Muscle of arm (tissue), 14 donors: ENCODE data around the gene EDN1. TPM values are rescaled to one million over a fixed set of nuclear protein-coding genes. Genes with fewer than 3 reads are reported as not detected.
A peak's percentile ranks its signal among the peaks of the same experiment; 100 is the strongest.

Experiments
- DNase-seq: peaks from one replicate; pipeline ENCODE4 v3.0.0-alpha.2; 2013
- long read RNA-seq, 11 donors: transcript quantifications; one replicate each; lab custom pipeline, GENCODE V29; 2026
- polyA plus RNA-seq, 12 donors: library from polyadenylated mRNA; unstranded; fragments of 120-200 nt; gene quantifications; one replicate each; pipeline ENCODE4 v1.2.1, GENCODE V29; 2013; ENCODE audit not compliant: insufficient read length in 12 of 12

EDN1 gene
- polyA plus RNA-seq: 10 to 100 TPM in 2 of 12 donors, 1 to 10 TPM in 9, not detected in 1; 1.6 to 13.8 (median 3.8) TPM
- long read RNA-seq, donor 1, transcript EDN1-201 (5 exons, 2,033 nt): major isoform, 11 of 11 reads
- long read RNA-seq, donor 1, partial matches to known transcripts: 0 of 11 reads
- long read RNA-seq, donor 1, other reads (novel, unspliced or antisense): 0 of 11 reads
- long read RNA-seq, donor 2, partial matches to known transcripts: 0 of 1 reads
- long read RNA-seq, donor 2, other reads (novel, unspliced or antisense): 0 of 1 reads
- long read RNA-seq, donor 3: 0 reads
- long read RNA-seq, donor 4: 0 reads
- long read RNA-seq, donor 5, partial matches to known transcripts: 0 of 1 reads
- long read RNA-seq, donor 5, other reads (novel, unspliced or antisense): 0 of 1 reads
- long read RNA-seq, donor 6: 0 reads
- long read RNA-seq, donor 7: 0 reads
- long read RNA-seq, donor 8, partial matches to known transcripts: 0 of 2 reads
- long read RNA-seq, donor 8, other reads (novel, unspliced or antisense): 0 of 2 reads
- long read RNA-seq, donor 9, partial matches to known transcripts: 0 of 2 reads
- long read RNA-seq, donor 9, other reads (novel, unspliced or antisense): 0 of 2 reads
- long read RNA-seq, donor 10, partial matches to known transcripts: 0 of 1 reads
- long read RNA-seq, donor 10, other reads (novel, unspliced or antisense): 0 of 1 reads
- long read RNA-seq, donor 11, partial matches to known transcripts: 0 of 1 reads
- long read RNA-seq, donor 11, other reads (novel, unspliced or antisense): 0 of 1 reads

GRCh38 chr6:12289933-12290820, at the start of gene EDN1:
Gene EDN1, plus strand, starts transcription at chr6:12290361. Its CDS starts 269 bp downstream, at chr6:12290630.
- peak; percentile 75 for DNase-seq

GRCh38 chr6:12241493-12242175, 48.5 kb upstream of the EDN1 start:
- DNase-seq: no peak

- DNase-seq: no peak
Observed at GRCh38 chr6:12243169-12243568, 47.0 kb upstream of the EDN1 start.

- DNase-seq: no peak
Observed at GRCh38 chr6:12245360-12245759, 44.8 kb upstream of the EDN1 start.

- DNase-seq: no peak
Observed at GRCh38 chr6:12245763-12246718, 44.1 kb upstream of the EDN1 start.

- no peak for DNase-seq
Observed at GRCh38 chr6:12246900-12247299, 43.3 kb upstream of the EDN1 start.

- DNase-seq: no peak
Observed at GRCh38 chr6:12249541-12250382, 40.4 kb upstream of the EDN1 start.

- DNase-seq: no peak
Observed at GRCh38 chr6:12250383-12250770, 39.8 kb upstream of the EDN1 start.

GRCh38 chr6:12254210-12254609, 36.0 kb upstream of the EDN1 start:
- no peak for DNase-seq

- no peak for DNase-seq
Observed at GRCh38 chr6:12258191-12258590, 32.0 kb upstream of the EDN1 start.

- no peak for DNase-seq
Observed at GRCh38 chr6:12258591-12259075, 31.5 kb upstream of the EDN1 start.

- DNase-seq: no peak
Observed at GRCh38 chr6:12260458-12261093, 29.6 kb upstream of the EDN1 start.

GRCh38 chr6:12261502-12261901, 28.7 kb upstream of the EDN1 start:
- DNase-seq: no peak

- no peak for DNase-seq
Observed at GRCh38 chr6:12262236-12263061, 27.7 kb upstream of the EDN1 start.

GRCh38 chr6:12263403-12263802, 26.8 kb upstream of the EDN1 start:
- no peak for DNase-seq

GRCh38 chr6:12264671-12265070, 25.5 kb upstream of the EDN1 start:
- no peak for DNase-seq

- DNase-seq: no peak
Observed at GRCh38 chr6:12265296-12265695, 24.9 kb upstream of the EDN1 start.

- no peak for DNase-seq
Observed at GRCh38 chr6:12265791-12266190, 24.4 kb upstream of the EDN1 start.
